CD4-positive, alpha-beta T cell treated with Interleukin-21 for 1 hour (primary cell): Measurements from ENCODE around the gene HDHD2.

ENCODE experiments used
- DNase-seq: peaks from one replicate; pipeline ENCODE4 v3.0.0-alpha.2; 2020

The HDHD2 gene

DNA sequence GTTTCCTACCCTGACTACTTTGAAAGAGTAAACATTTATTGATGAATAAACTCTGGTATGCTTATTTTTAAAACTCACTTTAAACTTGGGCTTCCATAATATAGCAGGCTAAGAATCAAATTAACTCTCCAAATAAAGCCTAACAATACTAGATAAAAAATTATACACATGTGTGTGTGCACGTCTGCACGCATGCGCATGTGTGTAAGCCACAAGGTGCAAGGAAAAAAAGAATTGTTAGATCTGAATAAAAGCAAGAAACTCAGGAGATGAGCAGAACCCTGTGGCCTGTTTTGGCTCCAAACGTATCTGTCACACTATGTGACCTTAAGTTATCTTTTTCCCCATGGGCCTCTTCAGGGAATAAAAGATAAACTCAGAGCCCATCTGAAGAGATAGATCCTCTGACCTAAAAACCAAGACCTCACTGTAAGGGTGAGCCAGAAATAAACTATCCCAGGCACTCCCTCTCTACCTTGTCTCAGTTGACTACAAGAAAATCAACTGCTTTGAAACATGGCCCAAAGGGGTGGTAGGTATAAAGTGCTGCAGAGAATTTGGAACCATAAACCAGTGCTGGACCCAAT is 6.3 kb downstream of the HDHD2 start:
- no peak for DNase-seq

DNA sequence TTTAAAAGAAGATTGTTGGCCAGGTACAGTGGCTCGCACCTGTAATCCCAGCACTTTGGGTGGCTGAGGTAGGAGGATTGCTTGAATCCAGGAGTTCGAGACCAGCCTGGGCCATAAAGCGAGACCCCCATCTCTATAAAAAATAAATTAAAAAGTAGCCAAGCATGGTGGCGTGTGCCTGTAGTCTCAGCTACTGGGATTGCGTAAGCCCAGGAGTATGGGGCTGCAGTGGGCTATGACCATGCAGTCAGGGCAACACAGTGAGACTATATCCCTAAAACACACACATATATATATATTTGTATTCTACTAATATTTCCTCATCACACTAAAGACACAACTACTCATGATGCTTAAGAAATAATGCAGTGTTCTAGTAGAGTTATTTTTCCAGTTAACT is 7.1 kb downstream of the HDHD2 start:
- DNase-seq, result no peak

DNA sequence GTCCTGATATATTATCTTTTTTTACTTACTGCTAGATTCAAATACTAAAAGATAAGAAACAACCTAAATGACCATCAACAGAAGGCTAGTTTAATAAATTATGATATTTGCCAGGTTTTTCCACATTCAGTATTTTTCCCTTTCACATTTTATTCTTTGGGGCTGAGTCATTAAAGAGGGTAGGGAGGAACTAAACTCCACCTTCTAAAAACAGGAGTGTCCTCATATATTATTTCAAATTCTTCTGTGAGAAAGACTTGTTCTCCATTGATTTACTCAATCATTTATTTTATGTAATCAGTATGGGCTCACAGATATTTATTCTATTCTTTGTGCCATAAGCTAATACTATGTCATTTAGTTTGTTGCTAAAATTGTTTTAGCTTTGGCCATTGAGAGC is 9.0 kb downstream of the HDHD2 start:
- DNase-seq, result no peak

DNA sequence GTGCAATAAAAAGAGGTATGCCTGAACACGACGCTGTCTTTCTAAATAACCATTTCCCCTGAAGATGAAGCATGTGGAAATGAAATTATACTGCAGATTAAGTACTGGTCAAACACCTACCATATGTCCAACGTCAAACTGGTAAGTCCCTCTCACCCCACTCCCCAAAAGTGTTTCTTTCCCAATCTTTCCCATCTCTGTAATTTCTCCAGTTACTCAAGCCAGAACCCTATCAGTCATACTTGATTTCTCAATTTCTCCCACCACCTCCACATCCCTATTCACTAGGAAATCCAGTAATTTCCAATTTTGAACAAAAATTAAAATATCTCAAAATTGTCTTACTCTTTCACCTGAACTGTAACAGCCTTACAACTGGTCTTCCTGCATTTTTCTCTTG is 29.2 kb downstream of the HDHD2 start:
- DNase-seq, result no peak

DNA sequence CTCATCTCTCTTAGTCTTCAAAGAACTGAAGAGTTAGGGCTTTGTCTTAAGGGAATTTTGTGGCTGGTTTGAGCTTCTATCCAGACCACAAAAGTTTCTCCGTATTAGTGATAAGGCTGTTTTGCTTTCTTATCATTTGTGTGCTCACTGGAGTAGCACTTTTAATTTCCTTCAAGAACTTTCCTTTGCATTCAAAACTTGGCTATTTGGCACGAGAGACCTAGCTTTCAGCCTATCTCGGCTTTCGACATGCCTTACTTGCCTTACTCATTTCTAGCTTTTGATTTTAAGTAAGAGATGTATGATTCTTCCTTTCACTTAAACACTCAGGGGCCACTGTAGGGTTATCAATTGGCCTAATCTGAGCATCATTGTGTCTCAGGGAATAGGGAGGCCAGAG is 29.9 kb downstream of the HDHD2 start:
- no peak for DNase-seq

DNA sequence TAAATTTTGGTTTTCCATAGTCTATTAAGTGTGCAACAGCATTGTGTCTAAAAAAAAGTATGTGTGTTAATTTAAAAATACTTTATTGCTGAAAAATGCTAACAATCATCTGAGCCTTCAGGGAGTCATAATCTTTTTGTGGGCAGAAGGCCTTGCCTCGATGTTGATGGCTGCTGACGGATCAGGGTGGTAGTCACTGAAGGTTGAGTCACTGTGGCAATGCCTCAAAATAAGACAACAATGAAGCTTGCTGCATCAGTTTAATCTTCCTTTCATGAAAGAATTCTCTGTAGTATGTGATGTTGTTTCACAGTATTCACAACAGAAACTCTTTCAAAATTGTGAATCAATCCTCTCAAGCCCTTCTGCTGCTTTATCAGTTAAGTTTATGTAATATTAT is 31.3 kb downstream of the HDHD2 start:
- DNase-seq, result no peak

DNA sequence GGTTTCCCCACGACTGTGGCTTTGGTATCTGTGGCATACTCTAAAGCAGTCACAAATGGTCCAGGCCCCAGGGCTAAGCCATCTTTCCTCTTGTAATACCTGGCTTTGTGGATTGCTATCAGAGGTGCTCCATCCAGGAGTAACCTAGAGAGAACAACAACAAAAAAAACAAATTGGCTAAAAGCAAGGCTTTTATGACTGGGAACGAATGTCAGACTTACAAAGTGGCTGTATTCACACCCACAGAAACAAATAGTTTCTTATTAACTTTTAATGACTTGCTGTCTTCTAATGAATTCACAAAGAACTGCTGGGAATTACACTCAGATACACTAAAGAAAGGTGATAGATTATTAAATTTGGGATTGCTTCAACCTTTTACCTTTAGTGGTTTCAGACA is 35.1 kb downstream of the HDHD2 start:
- DNase-seq, result no peak

DNA sequence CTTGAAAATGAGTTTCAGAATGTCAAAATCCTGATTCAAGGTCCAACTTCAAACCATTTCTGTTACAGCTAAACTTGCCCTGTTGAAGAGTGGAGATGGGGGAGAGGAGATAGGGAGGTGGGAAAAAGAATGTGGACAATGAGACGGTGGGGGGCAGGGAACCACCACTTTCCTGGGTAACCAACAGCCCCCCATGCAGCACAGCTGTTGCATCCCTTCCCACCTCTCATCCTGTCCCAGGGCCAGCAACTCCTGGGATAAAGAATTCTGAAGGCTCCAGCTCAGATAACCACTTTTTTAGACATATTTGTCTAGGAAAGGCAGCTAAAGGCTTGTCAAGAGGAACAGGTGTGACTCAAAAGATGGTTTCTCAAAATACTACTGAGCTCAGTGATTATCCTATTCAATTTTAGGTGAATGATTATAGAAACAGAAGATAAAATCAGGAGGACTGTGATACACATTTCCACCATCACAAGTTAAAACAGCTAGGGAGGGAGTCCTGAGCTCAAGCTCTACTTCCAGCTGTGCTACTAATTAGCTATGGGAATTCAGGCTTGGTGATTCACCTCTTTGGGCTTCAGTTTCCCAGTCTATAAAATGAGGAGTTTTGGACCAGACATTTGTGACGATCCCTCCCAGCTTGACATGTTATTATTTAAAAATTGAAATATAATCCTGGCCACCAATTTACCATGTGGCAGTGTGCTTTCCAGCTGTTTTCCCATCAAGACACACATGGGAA is 36.3 kb downstream of the HDHD2 start:
- no peak for DNase-seq

DNA sequence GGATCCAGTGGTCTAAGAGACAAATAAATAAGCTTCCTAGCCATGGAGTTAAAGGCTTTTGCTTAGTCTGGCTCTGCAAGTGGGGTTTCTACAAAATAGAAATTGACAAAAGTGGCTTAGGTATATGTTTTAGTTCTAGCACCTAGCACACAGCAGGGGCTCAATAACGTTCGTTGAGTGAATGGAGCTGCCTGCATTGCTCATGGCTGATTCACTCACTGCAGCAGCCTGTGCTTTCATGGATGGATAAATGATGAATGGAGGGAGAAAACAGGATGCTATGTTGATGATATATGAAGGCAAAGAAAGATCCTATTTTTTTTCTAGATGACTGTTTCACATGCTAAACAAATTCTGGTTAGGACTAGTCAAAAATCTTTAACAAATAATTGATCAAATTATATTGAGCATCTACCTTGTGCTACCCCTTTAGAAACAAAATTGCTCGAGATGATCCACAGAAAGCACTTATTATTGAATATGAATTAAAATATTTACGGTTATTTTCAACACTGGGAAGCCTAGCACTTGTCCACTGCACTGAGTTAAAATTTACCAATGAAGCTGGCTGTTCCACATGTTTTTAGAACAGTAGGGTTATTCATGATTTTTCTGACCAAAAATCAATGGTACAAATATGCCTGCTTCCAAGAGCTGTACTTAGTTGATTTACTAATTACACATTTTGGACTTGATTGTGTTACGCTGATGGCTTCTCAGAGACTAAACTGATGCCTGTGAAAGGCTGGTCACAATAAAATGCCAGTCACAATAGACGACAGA is 39.6 kb downstream of the HDHD2 start:
- DNase-seq, result no peak

DNA sequence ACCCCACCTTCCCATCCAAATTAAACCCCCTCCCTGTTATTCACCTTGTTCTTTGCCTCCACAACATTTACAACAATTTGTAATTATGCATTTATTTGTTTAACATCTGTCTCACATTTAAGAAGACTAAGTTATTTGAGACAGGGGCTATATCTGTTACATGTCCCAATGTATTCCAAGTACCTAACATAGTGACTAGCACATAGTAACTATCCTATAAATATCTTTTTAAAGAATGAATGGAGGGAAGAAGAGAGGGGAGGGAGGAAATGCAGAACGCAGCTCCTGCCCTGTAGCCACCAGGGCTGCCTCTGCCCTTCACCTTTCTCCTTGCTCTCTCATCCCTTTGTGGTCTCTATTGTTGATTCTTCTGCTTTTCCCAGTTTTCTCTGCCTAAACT is 40.6 kb downstream of the HDHD2 start:
- DNase-seq, result no peak

DNA sequence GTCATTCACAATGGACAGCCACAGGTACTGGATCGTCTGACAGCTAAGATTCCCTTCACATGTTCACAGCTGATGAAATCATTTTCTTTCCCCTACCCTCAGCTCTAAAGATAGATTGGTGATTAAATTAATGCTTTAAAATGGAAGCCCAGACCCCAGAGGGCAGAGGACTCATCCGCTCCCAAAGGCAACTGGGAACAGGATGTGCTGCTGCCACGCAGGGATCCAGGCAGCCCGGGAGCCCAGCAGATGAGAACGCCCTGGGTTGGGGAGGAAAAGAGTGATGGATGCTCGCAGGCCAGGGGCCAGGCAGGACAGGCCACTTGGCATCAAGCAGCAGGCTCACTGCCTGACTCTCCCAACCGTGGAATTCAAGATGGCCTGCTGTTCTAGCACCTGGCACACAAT is 41.3 kb downstream of the HDHD2 start:
- DNase-seq, result no peak

DNA sequence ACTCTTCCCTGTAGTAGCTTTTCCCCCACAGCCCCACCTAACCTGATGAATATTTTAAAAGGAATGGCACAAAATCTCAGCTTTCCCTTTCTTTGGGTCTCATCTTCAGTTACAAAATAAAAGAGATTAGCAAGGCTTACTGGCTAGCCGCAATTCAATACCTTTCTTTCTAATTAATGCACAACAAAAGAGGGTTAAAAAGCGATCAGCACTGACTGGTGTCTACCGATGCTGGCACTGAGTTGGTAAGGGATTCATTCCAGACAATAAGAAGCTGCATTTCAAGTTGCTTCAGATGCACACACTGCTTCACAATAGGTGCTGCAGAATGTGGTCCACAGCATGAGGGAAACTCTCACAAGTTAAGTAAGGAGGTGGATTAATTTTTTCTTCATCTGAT is 41.9 kb downstream of the HDHD2 start:
- no peak for DNase-seq

DNA sequence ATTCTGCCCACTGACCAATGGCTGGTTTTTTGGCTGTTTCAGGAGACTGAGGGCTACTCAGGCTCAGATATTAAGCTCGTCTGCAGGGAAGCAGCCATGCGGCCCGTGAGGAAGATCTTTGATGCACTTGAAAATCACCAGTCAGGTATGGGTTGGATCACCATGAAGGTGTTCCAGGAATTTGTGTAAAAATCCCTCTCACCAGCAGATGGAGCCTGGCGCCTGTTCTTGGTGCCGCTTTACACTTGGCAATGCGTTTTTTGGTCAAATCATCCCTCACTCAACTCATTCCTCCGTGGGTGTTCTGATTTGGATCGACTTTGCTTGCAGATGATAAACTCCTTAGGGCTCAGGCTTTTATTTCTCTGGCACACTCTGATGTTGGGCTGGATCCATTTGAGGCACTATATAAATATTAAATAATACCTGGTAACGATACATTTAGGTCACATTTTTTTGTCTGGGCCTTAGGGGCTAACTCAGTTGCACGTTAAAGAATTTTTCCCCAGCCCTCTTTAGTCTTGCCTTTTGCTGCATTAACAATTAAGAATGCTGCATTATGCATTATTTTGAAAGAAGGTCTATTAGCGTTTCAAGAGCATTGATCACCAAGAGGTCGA is 50.0 kb downstream of the HDHD2 start:
- peak; percentile 67 for DNase-seq

DNA sequence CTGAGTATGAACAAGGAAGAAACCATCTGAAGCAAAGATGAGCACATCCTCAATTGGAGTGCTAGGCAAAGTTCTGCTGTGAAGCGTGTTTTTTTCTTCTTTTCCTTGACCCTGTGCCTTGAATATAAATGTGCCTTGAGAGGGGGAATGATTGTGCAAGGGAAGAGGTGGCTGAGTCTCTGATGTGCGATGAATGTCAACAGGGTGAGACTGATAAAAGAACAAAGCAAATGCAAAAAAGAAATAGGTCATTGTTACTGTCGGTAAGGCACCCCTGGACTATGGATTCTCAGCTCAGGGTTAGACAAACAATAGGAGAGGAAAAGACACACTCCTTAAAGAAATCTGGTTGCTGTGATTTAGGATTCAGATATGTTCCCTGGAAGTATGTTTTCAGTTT is 54.5 kb downstream of the HDHD2 start:
- DNase-seq, result no peak

DNA sequence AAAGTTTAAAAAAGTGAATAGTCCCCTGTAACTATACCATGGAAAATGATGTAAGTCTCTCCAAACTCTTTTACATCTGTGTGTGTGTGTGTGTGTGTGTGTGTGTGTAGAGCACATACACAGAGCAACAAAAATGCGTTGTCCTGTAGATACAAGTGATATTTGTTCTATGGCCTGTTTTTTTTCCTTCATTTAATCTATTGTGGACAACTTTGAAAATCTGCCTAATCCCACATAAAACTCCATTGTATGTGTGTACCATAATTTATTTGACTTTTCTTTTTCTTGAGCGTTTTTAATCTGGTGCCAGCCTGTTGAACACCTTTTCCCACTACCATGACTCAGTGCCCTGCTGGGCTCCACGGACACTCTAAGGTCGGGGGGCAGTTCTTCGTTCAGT is 62.6 kb downstream of the HDHD2 start:
- no peak for DNase-seq

DNA sequence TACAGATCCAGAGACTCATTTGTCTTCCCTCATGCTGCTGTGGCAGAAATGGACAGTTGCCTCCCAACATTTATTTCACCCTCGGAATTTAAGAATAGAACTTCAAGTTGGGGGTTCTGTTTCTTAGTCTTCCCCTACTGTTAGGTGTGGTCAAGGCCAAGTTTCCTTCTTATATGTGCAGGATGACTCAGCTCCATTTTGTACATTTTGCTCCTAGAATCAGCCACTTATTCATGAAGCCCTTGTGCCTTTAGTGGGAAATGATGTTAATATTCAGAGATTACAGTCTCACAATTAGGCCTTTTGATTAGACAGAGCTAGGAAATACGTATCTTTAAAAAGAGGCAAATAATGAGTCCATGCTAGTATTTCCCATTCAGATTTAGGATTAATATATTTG is 68.7 kb downstream of the HDHD2 start:
- DNase-seq, result no peak

DNA sequence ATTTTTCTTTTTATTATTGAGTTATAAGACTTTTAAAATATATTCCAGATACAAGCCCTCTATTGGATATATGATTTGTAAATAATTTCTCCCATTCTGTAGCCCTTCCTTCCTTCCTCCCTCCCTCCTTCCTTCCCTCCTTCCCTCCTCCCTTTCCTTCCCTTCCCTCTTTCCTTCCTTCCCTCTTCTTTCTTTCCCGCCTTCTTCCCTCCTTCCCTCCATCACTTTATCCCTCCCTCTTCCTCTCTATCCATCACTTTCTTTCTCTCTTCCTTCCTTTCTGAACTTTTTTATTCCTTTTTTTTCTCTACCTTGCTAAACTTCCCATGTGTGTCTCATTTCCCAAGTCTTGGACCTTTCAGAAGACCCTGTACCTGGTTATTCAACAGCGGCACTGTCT is 69.4 kb downstream of the HDHD2 start:
- no peak for DNase-seq

DNA sequence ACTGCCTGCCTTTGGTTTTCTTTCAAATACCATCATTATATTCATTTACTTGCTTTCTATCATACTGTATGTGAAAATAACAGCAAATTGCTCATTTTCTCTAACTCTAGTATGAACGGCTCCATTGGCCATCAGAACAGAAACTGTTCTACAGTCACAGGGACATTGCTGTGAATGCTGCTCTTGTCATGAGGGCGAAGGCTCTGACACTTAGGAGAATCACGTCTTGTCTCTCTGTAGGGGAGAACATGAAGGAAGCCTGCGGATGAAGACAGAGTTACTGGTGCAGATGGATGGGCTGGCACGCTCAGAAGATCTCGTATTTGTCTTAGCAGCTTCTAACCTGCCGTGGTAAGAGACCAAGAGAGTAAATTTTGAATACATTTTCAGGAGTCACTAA is 73.2 kb downstream of the HDHD2 start:
- DNase-seq, result no peak

DNA sequence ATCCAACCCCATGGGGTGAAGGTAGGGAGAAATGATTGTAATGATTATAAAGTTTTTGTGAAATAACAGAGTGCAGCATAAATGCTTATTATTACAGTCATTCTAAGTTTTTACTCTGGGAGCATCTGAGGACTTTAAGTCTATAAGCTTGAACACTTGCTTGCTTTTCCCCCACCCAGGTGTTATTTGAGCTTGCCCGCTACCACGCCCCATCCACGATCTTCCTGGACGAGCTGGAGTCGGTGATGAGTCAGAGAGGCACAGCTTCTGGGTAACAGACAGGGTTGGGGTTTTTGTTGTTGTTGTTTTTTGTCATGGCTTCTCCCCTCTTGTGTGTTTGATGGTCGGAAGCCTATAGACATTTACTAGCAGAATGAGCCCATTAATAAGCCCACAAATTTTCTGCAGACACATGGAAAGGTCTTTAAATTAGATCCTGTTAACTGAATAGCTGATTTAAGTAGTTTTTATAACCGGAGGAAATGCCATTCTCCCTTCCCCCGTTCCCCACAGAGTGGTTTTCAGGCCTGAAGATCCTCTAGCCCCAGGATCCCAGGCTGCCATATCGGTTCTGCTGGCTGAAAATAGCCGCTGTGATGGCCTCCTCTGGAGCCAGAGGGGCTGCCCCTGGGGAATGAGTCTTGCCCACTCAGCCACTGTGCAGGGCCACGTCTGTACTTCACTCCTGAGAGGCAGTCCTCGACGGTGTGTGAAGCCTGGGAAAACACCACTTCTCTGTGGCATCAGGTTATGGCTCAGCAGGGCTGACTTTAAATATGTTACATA is 75.0 kb downstream of the HDHD2 start:
- no peak for DNase-seq

DNA sequence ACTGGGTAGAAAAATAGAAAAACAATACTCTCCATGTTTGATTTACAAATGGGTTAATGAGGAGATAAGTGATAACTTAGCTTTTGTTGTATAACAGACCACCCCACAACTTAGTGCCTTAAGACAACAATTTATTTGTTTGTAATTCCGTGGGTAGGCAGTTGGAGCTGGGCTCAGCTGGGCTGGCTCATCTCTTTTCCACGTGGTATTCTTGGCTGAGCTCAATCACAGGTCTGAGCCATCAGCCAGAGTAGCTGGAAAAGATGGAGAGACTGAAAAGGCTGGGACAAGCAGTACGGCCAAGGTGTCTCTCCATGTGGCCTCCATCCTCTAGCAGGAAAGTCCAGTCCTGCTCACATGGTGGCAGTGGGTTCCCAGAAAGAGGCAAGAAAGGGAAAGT is 82.7 kb downstream of the HDHD2 start:
- no peak for DNase-seq

DNA sequence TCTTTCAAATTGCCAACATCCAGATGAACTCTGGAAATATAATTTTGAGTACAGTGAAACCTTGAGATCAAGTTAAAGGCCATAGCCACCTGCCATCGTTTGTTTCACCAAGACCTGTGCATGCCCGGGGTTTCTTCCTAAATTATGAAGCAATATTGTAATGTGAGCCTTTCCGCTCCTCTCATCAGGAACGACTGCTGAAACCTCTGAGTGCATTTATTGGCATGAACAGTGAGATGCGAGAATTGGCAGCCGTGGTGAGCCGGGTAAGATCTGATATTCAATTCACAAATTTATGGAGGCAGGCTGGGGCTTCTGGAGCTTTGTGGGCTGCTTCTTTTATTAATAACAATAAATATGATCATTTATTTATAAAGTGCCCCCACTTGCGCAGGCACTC is 87.2 kb downstream of the HDHD2 start:
- no peak for DNase-seq

DNA sequence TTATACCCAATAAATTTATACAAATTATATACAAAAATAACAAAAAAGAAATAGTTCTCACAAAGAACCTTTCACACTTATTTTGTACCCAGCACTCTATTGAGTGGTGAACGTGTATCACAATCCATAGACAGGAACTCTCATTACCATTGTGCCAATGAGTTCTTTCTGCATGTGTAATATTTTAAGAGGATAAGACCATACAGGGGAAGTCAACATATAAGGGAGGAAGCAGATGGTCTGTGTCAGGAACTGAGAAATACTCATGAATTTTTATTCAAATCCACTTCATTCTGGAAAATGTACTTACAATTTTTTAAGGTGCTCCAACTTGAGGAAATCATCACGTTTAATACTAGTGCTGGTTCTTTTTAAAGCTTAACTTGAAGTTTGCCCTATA is 87.8 kb downstream of the HDHD2 start:
- no peak for DNase-seq
